NCI-H1417 (cell line): ENCODE measurements around the gene TNFAIP2.
"Not testable (repeated sequence)": the region's sequence is repeated elsewhere in the genome, so short reads cannot be mapped to it uniquely, and the experiment has no call there.

ENCODE experiments used
- DNase-seq, 3 experiments: peaks; one replicate each; lab custom pipeline; 2025; lab: John Stamatoyannopoulos, UW

Gene TNFAIP2

DNA sequence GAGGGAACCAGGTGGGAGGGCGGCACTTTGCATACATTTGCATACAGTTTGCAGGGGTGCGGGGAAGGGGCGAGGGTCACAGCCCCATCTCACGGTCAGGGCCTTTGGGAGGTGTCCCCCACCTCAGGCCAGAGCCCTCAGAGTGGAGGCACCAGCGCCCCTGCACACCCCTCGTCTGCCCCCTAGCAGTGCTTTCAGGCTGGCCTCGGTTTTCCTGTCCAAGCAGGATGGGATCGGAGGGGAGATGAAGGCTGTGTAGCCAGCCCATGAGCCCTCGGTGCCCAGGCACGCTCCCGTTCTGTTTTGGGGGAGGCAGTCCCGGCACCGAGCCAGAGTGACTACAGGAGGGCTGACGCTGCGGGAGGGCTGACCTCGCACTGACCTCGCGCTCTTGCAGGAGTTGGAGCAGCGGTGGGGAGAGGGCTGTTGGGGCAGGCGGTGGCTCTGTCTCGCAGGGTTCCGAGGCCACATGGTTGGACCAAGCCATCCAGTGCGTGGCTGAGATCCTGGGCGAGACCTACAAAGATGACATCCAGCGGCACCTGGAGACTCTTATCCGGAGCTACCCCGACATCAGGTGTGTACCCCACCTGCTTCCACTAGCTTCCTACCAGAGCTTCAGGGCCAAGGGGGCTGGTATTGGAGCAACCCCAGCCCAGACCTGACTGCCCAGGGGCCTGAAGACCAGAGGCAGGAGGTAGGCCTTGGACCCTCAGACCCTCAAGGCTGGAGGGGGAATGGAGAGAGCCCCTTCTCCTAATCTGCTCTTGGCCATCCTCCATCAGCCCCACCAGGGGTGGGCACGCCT lies 15.1 kb upstream of the TNFAIP2 start:
- DNase-seq: no peak

GRCh38 chr14:103108749-103109207 lies 14.5 kb upstream of the TNFAIP2 start:
- DNase-seq: peak in 2 of 3 experiments; percentile 31 to 52

DNA sequence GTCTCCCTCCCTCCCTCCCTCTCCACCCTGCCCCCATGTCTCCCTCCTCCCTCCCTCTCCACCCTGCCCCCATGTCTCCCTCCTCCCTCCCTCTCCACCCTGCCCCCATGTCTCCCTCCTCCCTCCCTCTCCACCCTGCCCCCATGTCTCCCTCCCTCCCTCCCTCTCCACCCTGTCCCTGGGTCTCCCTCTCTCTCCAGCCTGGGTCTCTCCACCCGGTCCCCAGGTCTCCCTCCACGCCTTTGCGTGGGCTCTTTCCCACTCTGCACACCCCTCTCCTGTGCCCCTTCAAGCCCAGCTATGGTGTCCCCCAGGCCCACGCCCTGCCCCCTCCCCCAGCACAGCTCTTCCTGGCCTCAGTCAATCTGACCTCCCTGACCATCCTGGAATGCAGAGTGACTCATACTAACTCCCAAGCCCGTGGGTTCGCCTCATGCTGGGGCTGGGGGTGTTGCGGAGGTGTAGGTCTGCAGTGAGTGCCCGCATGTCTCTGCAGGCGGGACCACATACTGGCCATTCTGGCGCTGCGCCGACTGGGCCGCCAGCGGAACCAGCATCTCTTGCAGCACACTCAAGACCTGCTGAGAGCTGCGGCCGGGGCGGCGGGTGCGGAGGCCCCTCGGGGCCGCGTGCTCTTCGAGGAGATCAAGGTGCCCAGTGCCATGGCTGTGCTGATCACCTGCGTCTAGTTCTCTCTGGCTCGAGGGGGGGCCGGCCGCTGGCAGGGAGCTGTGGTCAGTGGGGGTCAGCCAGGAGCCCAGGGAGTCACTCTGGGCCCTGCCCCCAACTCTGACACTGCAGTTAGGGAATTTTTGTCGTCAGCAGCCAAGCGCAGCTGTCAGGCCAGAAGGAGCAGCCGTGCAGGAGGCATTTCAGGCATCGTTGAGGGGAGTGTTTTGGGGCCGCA lies 13.5 kb upstream of the TNFAIP2 start:
- DNase-seq: peak in 1 of 3 experiments; percentile 44

DNA sequence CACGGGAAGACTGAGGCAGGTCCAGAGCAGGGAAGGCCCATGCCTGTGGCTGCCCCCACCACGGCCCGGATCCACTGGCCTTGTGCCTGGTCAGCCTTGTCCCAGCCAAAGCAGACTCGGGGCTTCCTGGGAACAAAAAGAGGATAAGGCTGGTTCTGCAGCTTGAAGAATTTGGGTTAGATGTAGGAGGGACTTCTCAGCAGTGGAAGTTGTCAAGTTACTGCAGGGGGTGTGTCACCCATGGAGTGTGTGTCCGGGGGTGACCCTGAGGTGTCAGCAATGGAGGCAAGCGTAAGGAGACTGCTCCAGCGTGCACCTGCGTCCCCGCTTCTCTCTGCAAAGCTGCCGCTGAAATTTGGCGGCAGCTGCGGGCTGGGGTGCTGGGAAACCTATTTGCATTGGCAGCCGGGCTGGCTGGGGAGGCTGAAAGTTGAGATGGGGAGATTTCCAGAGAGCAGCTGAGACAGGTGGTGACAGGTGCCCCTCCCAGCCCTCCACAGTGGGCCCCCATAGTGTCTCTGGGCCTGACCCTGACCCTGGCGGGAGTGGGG lies 12.5 kb upstream of the TNFAIP2 start:
- peak in 1 of 3 experiments; percentile 39 for DNase-seq

- DNase-seq: peak in 1 of 3 experiments; percentile 39
Observed at GRCh38 chr14:103111232-103111868, 11.9 kb upstream of the TNFAIP2 start.

DNA sequence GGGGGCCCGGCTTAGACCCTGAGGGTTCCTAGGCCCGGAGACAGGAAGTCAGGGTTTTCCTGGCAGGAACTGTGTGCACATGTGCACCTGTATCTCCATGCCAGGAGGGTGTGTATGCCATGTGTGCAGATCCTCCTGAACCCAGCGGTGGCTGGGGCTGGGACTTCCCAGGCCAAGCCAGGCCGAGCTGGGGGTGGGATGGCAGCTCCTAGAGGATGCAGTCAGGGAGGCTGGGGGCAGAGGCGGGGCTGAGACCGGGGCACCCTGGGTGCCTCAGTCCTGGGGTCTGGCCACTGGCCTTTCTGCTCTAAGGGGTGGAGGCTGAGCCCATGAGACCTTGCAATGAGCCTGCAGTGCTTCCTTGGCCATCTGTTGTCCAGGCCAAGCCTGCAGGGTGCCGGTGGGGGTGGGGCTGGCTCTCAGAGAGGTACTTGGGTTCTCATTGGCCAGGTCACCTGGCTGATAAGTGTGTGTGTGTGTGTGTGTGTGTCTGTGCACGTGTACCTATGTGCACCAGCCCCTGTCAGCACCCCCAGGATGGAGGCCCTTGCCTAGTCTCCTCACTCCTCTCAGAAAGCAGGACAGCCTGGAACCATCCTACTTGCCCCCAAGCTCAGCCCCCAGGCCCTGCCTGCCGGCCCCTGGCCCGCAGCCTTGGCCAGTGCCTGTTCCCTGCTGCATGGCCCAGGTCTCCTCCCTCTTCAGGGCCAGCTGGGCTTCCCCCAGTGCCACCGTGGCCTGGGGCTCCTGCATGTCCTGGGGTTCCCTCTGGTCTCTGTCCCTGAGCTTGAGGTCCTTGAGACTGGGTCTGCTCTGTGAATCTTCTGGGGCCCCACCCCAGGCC lies 10.6 kb upstream of the TNFAIP2 start:
- DNase-seq: peak in 2 of 3 experiments; percentile 23 to 65

DNA sequence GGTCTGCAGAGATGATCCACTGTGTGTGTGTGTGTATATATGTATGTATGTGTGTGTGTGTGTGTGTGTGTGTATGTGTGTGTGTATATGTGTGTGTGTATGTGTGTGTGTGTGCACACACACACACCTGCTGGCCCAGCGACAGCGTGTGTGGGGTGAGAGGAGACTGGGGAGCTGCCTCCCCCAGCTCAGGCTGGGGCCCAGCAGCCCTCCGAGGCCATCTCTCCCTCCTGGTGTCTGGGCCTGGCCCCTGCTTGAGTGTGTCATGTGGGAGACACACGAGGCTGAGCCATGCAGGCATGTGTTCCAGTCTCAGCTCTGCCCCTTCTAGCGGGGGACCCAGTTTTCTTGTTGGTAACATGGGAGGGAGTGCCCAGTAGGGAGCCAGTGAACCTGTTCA lies 10.0 kb upstream of the TNFAIP2 start:
- no peak for DNase-seq

GRCh38 chr14:103113774-103114173 lies 9.5 kb upstream of the TNFAIP2 start:
- DNase-seq: no peak

DNA sequence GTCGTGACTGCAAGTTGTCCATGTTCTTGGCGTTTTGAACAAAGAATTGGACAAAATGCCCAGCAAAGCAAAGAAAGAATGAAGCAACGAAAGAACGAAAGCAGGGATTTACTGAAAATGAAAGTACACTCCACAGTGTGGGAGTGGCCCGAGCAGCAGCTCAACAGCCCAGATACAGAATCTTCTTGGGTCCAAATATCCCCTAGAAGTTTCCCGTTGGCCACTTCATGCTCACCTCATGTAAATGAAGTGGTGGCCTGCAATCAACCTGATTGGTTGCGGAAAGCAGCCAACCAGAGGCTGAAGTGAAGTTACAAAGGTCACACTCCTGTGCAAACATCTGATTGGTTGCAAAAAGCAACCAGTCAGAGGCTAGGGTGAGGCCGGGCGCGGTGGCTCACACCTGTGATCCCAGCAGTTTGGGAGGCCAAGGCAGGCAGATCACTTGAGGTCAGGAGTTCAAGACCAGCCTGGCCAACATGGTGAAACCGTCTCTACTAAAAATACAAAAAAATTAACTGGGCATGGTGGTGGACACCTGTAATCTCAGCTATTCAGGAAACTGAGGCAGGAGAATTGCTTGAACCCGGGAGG lies 8.1 kb upstream of the TNFAIP2 start:
- not testable (repeated sequence) for DNase-seq

DNA sequence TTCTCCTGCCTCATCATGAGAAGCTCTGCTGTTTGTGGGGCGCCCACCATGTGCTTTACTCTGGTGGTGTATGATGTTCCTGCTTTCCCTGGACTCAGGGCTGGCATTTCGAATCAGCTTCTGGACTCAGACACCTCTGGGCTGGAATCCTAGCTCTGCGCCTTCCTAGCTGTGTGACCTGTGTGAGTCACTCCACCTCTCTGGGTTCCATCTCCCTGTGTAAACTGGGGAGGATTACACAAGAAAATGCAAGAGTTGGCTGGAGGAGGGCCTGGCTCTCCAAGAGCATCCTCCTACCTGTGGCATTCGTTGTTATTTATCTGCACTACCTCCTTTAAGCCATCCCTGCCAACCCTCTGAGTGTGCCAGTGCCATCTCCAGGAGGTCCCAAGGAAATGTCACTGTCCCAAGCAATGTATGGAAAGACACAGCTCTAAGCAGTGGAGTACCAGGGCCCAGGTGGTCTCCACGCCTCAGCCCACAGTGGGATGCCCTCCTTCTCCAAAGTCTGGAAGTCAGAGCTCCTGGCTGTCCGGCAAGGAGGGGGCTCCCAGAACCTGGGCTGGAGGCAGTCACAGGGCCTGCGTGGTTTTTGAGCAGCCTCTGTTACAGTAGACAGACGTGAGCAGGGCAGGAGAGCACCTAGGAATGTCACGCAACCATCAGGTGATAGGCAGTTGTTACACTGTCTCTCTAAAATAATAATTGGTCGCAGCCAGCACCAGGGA lies 7.3 kb upstream of the TNFAIP2 start:
- no peak for DNase-seq

GRCh38 chr14:103116636-103117035 lies 6.6 kb upstream of the TNFAIP2 start:
- DNase-seq: peak in 2 of 3 experiments; percentile 7 to 21

- not testable (repeated sequence) for DNase-seq
Observed at GRCh38 chr14:103117499-103117898, 5.8 kb upstream of the TNFAIP2 start.

DNA sequence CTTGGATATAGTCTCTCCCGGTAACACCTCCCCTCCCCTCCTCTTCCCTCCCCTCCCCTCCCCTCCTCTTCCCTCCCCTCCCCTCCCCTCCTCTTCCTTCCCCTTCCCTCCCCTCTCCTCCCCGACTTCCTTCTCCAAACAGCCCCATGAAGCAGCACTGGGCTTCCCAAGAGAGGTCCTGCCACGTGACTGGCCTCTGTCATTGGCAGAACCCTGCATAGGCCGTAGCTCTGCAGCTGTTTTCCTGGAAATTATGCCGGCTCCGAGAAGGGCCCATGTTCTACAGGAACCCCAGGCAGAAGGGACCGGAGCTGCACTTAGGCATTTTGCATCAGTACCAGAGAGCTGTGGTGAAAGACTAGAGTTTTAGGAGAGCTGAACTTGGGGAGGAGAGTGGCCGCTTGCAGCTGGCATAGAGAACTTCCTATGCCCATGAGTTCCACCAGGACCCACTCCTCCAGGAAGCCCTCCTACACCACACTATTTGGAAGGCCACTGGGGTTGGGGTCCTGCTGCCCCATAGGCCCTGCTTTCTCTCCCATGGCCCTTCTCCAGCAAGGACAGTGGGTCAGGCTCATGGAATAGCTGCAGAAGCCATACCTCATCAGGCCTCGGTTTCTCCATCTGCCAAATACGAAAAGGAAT lies 5.1 kb upstream of the TNFAIP2 start:
- no peak for DNase-seq

- no peak for DNase-seq
Observed at GRCh38 chr14:103118663-103119404, 4.4 kb upstream of the TNFAIP2 start.

GRCh38 chr14:103119527-103119926 lies 3.7 kb upstream of the TNFAIP2 start:
- not testable (repeated sequence) for DNase-seq

GRCh38 chr14:103121121-103121845 lies 2.0 kb upstream of the TNFAIP2 start:
- peak in 1 of 3 experiments; percentile 59 for DNase-seq

DNA sequence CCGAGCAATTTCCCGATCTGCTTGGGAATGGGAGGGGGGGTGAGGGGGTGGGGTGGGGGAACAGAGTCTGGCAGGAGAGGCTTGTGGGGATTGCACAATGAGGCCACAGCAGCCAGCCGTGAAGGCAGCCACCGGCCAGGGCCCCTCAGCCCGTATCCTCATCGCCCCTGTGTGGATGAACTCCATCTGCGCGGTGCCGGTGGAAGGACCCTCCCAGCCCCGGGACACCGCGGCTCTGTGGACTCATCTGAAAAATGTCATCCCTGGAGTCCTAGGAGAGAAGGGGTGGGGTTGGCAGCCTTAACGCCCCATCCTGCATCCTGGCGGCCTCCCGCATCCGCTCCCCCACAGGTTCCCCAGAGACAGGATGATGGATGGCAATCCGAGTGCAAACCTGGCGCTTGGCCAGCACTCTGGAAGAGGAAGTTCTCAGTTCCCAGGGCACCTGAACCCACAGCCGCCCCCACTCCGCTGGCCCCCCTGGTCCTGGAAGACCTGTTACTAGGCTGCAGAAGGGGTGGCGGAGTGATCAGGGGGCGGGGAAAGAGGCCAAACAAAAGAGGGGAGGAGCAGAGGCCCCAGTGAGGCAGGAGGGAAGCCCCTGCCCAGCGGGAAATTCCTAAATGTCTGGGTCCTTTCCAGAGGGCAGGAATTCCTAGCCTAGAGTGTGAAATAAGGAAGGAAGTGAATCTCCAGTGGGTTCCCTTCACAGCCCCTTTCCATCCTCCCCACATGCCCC lies 1.2 kb upstream of the TNFAIP2 start:
- DNase-seq: peak; percentile 96 to 99 (median 99)
